GDM1 (cell line): Measurements from ENCODE around the gene SYTL5.

Experiments used
- DNase-seq: peaks from one replicate; lab custom pipeline; 2025; lab: John Stamatoyannopoulos, UW

Gene SYTL5

DNA sequence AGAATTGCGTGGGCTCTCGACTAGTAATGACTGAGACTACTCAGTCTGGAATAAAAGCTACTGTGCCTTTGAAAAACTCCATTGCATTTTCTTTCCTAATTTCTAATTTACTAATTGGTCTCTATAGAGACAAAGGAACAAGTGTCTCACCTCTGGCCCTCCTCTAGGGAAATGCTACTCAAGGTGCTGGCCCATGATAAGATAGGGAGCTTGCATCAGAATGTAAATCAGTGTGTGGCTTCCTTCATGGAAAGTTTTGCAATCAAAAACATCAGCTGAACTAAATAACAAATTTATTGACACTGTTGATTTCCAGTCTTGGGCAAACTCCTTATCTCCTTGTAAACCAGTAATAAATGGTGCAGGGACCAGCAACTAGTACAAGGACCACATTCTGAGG lies 132.5 kb downstream of the SYTL5 start:
- DNase-seq: no peak

DNA sequence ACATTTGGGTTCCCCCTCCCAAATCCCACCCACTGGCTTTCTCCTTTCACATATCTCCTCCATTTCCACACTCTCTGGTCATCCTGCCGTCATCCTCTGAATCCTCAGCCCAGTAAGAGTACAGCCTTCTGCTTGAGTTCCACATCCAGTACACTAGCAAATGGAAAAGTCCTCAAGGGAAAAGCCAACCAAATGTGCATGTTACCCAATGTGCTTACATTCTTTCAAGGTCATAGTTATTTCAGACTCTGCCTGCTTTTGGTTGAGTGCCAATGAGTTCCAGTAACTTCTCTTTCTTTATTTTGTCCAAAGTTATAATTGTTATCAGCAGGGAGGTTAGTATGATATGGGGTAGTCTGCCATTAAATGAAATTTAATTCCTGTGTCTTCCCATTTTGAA lies 136.3 kb downstream of the SYTL5 start:
- no peak for DNase-seq

GRCh38 chrX:38149016-38149415 lies 142.7 kb downstream of the SYTL5 start:
- no peak for DNase-seq

DNA sequence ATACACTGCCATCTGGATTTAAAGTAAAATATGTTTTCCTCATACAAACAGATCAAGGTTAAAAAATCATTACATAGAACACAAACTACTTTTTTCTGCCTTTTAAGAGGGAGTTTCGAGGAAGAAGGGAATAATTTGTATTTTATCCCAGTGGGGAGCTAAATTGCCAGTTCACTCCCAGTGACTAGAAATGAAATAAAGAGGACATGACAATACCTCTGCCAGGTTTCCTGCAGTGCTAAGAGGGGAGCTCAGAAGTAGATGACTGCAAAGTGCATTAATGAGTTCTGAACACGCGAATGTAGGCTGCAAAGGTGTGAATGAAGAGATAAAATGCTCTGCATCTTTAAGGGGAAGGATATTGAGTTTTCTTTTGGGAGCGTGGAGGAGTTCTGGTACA lies 144.6 kb downstream of the SYTL5 start:
- DNase-seq: no peak

- DNase-seq: no peak
Measured at GRCh38 chrX:38151441-38151840, 145.1 kb downstream of the SYTL5 start.

DNA sequence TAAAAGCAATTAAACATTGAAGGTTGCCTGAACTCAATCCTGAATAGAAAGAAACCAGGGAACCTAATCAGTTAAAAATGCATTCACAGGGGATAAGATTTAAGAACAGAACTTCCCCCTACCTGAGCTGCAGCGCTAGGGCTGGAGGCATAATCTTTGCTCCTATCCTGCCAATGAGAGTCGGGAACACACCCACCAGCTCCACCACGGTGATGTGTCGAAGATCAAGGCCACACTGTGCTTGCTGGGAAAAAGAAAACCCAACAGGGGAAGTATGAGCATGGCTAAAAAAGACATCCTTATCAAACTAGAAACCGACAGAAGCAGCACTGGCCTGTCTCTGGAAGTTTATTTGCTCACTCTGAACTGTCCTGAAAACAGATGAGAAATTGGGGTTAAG lies 148.0 kb downstream of the SYTL5 start:
- DNase-seq: no peak

GRCh38 chrX:38154818-38155217 lies 148.5 kb downstream of the SYTL5 start:
- no peak for DNase-seq

- DNase-seq: no peak
Measured at GRCh38 chrX:38156838-38157237, 150.5 kb downstream of the SYTL5 start.

- DNase-seq: no peak
Measured at GRCh38 chrX:38163193-38163592, 156.8 kb downstream of the SYTL5 start.

GRCh38 chrX:38165023-38165422 lies 158.7 kb downstream of the SYTL5 start:
- DNase-seq: no peak

GRCh38 chrX:38166478-38167083 lies 160.2 kb downstream of the SYTL5 start:
- DNase-seq: no peak

DNA sequence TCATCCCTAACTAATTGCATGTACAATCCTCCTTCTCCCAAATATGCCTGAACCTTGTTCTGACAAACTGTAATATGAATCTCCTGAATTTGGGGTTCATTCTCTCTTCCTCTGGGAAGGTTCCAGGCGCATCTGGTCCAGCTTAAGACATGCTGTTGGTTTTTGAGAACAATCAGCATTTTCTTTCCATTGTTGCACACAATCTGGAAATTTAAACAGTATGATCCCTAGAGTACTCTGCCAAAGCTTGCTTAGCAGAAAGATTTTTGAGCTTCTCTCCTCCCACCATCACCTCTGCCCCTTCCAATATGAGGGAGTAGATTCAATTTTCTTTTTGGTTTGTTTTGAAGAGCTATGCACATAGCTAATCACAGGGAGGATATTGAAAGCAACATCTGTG lies 164.2 kb downstream of the SYTL5 start:
- no peak for DNase-seq

DNA sequence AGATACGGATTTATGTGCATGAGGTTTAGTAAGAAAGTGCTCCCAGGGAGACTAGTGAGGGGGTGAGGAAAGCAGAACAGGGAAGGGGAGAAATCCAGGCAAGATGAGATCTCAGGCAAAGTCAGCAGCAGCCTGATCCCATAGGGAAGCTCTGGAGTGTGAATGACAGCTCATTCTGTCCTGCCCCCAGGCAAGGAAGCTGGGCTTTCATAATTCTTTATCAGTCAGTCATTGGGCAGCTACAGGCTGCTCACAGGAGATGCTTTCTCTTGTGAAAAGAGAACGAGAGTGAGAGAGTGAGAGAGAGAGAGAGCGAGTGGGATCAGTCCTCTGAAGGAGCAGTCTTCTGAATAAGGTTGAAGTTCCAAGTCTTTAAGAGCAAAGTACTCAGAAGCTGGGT lies 166.2 kb downstream of the SYTL5 start:
- DNase-seq: no peak

DNA sequence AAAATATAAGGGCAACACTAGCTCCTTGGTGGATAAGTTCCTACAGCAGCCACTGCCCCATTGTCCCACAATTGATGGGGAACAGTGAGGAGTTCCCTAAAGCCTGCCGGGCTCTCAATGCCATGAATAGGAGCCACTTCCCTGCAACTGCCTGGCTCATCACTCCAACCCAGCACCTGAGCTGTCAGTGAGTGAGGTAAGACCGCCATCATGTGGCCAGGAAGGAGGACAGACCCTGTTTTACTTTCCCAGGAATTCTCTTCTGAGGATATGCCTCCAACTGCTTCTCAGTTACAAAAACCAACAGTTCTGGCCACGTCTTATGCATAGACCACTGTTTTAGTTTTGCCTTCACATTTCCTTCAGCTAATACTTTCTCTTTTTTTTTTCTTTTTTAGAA lies 168.8 kb downstream of the SYTL5 start:
- DNase-seq: no peak

DNA sequence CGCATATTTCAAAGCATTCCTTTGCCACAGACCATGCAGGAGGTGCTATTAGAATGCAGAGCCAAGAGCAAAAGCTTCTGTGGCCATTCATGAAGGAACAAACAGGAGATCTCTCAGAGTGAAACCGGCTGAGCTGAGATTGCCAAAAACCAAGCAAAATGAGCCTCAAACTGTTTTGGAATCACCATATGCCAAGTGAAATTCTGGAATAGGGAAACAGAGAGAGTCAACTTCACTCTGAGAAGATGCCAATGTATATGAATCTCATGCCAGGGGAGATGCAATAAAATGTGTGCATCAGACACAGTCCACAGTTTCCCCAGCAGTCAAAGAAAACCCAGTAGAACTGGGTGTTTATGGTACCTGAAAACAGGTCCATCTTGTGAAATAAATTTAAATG lies 172.0 kb downstream of the SYTL5 start:
- DNase-seq: no peak
